ENCODE data around the gene LINC00632. TPM values are rescaled to one million over a fixed set of nuclear protein-coding genes. Genes with fewer than 3 reads are reported as not detected.
A peak's percentile ranks its signal among the peaks of the same experiment; 100 is the strongest.

The LINC00632 gene
- total RNA-seq, 4 donors from 2014 or later = 114 to 474 (median 277) TPM

DNA sequence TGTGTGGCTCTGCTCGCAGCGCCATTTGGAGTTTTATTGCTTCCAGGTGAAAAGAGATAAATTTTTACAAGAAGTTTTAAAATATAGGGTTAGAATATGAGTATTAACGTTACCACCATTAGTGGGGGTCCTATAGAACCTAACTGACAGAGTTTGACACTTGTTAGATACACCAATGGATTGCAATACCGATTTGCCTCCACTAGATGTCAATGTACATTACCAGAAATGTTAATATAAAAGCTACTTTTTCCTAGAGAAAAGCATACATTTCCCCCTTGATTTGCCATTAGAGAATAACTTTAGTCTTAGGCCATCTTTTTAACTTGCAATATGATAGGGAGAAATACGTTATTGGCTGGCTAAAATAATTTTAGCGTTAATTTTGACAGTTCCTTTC, 108.4 kb downstream of the LINC00632 start:
- peak in 1 of 2 donors; percentile 5 for DNase-seq (ENCODE audit: low spot score in 2 of 2)
- no peak overlapping the region for H3K4me3 ChIP-seq
- H3K4me1 ChIP-seq = no peaks in the 10 kb centered on the region
- TF ChIP-seq, protein P1, sequence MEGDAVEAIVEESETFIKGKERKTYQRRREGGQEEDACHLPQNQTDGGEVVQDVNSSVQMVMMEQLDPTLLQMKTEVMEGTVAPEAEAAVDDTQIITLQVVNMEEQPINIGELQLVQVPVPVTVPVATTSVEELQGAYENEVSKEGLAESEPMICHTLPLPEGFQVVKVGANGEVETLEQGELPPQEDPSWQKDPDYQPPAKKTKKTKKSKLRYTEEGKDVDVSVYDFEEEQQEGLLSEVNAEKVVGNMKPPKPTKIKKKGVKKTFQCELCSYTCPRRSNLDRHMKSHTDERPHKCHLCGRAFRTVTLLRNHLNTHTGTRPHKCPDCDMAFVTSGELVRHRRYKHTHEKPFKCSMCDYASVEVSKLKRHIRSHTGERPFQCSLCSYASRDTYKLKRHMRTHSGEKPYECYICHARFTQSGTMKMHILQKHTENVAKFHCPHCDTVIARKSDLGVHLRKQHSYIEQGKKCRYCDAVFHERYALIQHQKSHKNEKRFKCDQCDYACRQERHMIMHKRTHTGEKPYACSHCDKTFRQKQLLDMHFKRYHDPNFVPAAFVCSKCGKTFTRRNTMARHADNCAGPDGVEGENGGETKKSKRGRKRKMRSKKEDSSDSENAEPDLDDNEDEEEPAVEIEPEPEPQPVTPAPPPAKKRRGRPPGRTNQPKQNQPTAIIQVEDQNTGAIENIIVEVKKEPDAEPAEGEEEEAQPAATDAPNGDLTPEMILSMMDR (IDR thresholded peaks at IDR 0.05) = peak in 4 of 5 experiments; percentile 11 to 34 (median 31)
- no peak for TF ChIP-seq EP300 (IDR thresholded peaks at IDR 0.05)
- no peaks in the 10 kb centered on the region for H3K9me3 ChIP-seq
- H3K36me3 ChIP-seq = no peaks in the 10 kb centered on the region
- no peak overlapping the region for H3K27ac ChIP-seq
- peaks cover 0 to 3% of the 10 kb centered on the region in 2 donors for H3K27me3 ChIP-seq
- WGBS, 2 donors = 28 to 32% methylated on average over 6 of the region's 6 CpGs

DNA sequence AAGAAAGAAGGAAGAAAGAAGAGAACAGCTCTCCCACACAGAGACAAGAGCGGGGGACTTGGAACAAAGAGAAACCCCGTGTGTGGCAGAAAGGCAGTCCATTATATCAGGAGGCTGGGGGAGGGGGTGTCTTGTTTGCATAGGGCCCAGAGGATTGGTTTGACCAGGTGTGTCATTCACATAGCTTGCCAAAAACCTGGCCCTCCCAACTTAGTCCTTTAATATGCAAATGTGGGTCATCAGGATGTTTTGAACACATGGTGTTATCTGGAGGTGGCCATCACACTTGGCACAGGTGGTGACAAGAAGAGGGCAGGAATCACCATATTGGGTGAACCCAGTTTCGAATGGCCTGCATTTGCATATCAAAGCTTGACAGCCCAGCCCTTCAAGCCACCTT, 111.7 kb downstream of the LINC00632 start:
- TF ChIP-seq POLR2A (IDR thresholded peaks at IDR 0.05) (no peak), EP300 (IDR thresholded peaks at IDR 0.05) (no peak)
- TF ChIP-seq, protein P1 (IDR thresholded peaks at IDR 0.05) = no peak
- no peak for DNase-seq (ENCODE audit: low spot score in 2 of 2)

DNA sequence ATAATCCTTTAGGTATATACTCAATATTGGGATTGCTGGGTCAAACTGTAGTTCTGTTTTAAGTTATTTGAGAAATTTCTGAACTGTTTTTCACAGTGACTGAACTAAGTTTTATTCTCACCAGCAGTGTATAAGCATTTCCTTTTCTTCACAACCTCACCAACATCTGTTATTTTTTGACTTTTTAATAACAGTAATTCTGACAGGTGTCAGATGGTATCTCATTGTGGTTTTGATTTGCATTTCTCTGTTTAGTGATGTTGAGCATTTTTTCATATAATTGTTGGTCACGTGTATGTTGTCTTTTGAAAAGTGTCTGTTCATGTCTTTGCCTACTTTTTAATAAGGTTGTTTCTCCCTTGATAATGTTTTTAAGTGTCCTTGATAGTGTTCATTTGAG, 112.6 kb downstream of the LINC00632 start:
- Histone ChIP-seq H3K36me3 (no peaks in the 10 kb centered on the region), H3K27me3 (peaks cover 0 to 12% of the 10 kb centered on the region in 2 donors), H3K4me3 (no peak overlapping the region), H3K9me3 (no peaks in the 10 kb centered on the region), H3K4me1 (no peaks in the 10 kb centered on the region), H3K27ac (no peak overlapping the region)
- DNase-seq (ENCODE audit: low spot score in 2 of 2) = no peak
- 55 to 69% methylated on average over 1 of the region's 1 CpG for WGBS, 2 donors
- TF ChIP-seq POLR2A (IDR thresholded peaks at IDR 0.05) = no peak
- TF ChIP-seq, protein P1 (IDR thresholded peaks at IDR 0.05) = no peak
- TF ChIP-seq EP300 (IDR thresholded peaks at IDR 0.05) = no peak

More for the DNA sequence above, 111.7 kb downstream of the LINC00632 start:
- 61 to 76% methylated on average over 3 of the region's 3 CpGs for WGBS, 2 donors
- H3K27ac ChIP-seq = no peak overlapping the region
- peaks cover 0 to 12% of the 10 kb centered on the region in 2 donors for H3K27me3 ChIP-seq
- no peaks in the 10 kb centered on the region for H3K9me3 ChIP-seq
- H3K36me3 ChIP-seq = no peaks in the 10 kb centered on the region
- no peak overlapping the region for H3K4me3 ChIP-seq
- H3K4me1 ChIP-seq = no peaks in the 10 kb centered on the region

DNA sequence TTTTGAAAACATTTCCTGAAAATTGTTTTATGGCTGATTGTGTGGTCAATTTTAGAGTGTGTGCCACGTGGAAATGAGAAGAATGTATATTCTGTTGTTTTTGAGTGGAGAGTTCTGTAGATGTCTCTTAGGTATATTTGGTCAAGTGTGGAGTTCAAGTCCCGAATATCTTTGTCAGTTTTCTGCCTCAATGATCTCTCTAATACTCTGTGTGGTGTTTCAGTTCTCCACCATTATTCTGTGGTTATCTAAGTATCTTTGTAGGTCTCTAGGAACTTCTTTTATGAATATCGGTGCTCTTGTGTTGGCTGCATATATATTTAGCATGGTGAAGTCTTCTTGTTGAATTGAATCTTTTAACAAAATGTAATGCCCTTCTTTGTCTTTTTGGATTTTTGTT, 113.3 kb downstream of the LINC00632 start:
- 53 to 55% methylated on average over 3 of the region's 3 CpGs for WGBS, 2 donors
- Histone ChIP-seq H3K27ac (no peak overlapping the region), H3K36me3 (no peaks in the 10 kb centered on the region), H3K4me1 (no peaks in the 10 kb centered on the region), H3K27me3 (peaks cover 0 to 12% of the 10 kb centered on the region in 2 donors), H3K4me3 (no peak overlapping the region), H3K9me3 (no peaks in the 10 kb centered on the region)
- TF ChIP-seq POLR2A (IDR thresholded peaks at IDR 0.05) = no peak
- TF ChIP-seq, protein P1 (IDR thresholded peaks at IDR 0.05) = no peak
- TF ChIP-seq EP300 (IDR thresholded peaks at IDR 0.05) = no peak
- DNase-seq (ENCODE audit: low spot score in 2 of 2) = no peak

DNA sequence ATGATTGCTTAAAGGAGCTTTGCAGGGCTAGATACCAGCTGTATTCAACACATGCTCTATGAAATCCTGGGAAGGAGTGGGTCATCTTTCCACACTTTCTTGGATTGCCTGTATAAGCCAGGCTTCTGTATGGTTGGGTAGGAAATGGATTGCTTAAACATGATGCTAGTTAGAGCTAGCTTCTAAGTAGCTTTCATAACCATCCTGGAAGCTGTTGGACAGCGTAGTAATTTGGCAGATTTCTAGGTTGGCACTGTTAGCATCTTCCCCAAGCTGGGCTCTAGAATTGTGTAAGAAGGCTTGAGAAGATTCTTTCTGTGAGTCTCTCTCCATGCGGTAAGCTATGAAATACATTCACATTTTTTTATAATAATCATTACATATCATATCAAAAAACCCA, 127.3 kb downstream of the LINC00632 start:
- H3K27ac ChIP-seq = no peak overlapping the region
- H3K9me3 ChIP-seq = no peaks in the 10 kb centered on the region

More for the DNA sequence above, 127.3 kb downstream of the LINC00632 start:
- H3K27me3 ChIP-seq = no peaks in the 10 kb centered on the region
- no peak overlapping the region for H3K4me3 ChIP-seq
- whole genome bisulfite sequencing, 2 donors = 75 to 92% methylated on average over 2 of the region's 2 CpGs
- no peaks in the 10 kb centered on the region for H3K4me1 ChIP-seq
- TF ChIP-seq POLR2A (IDR thresholded peaks at IDR 0.05) (no peak), EP300 (IDR thresholded peaks at IDR 0.05) (no peak)
- TF ChIP-seq, protein P1 (IDR thresholded peaks at IDR 0.05) = no peak
- no peaks in the 10 kb centered on the region for H3K36me3 ChIP-seq
- no peak for DNase-seq (ENCODE audit: low spot score in 2 of 2)

Other genes with a start within 250 kb of the LINC00632 start
- not detected for gene SOX3, start 204.7 kb upstream of the LINC00632 start, total RNA-seq